Measurements from ENCODE around the gene GLCCI1. TPM values are rescaled to one million over a fixed set of nuclear protein-coding genes. Genes with fewer than 3 reads are reported as not detected.

Gene GLCCI1
- polyA plus RNA-seq, 1 donor (not counting 4 experiments of a cell fraction or from before 2014, with no cell fraction given), result 3.4 TPM

DNA sequence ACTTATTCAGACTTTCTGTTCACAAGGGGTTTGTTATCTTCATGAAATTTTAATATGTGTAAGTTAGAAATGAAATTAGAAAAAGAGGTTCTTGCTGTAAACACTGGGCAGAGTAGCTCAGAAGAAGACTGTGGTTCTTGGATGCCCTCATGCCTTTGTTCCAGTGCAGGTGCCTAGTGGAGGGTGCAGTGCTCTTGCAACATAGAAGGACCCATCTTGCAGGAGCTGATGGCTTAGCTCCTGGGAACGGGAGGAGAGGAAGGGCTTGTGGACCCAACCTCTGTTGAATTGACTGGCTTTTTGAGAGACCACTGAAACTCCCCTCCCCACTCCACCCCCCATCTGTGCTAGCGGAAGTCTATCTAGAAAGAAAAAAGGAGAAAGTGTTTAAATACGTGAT is 116.8 kb downstream of the GLCCI1 start:
- no peak overlapping the region for H3K9ac ChIP-seq (ENCODE audit: control insufficient read depth, extremely low read depth, insufficient read depth, low read length)
- H3K27me3 ChIP-seq (ENCODE audit: control insufficient read depth, extremely low read depth, insufficient read depth, low read length), result no peaks in the 10 kb centered on the region
- H4K20me1 ChIP-seq (ENCODE audit: control insufficient read depth, extremely low read depth, insufficient read depth, low read length), result no peaks in the 10 kb centered on the region
- no peaks in the 10 kb centered on the region for H3K4me1 ChIP-seq (ENCODE audit: control insufficient read depth, extremely low read depth, insufficient read depth, low read length)
- no peak overlapping the region for H3K27ac ChIP-seq (ENCODE audit: control insufficient read depth, insufficient read depth, low read length)
- no peaks in the 10 kb centered on the region for H3K9me3 ChIP-seq (ENCODE audit: control insufficient read depth, low read depth, low read length)
- no peak overlapping the region for H2AFZ ChIP-seq (ENCODE audit: control insufficient read depth, low read length)
- no peaks in the 10 kb centered on the region for H3K79me2 ChIP-seq (ENCODE audit: control insufficient read depth, insufficient read depth, low read length)
- no peaks in the 10 kb centered on the region for H3K9me1 ChIP-seq (ENCODE audit: control insufficient read depth, extremely low read depth, insufficient read depth, low read length)
- dilution Hi-C loops (cut with MboI; ENCODE audit: extremely low pct_ligation_motif_present, low sequenced_read_pairs), result no loop called here
- H3K36me3 ChIP-seq (ENCODE audit: control insufficient read depth in 2 of 2, extremely low read depth in 1 of 2, insufficient read depth in 2 of 2, low read length in 2 of 2), result no peaks in the 10 kb centered on the region
- FAIRE-seq, result no peak
- H3K4me3 ChIP-seq (ENCODE audit: control insufficient read depth in 2 of 3, extremely low read depth in 1 of 3, insufficient read depth in 2 of 3, low read depth in 1 of 3, low read length in 3 of 3), result no peak overlapping the region
- no peak overlapping the region for H3K4me2 ChIP-seq (ENCODE audit: control insufficient read depth, extremely low read depth, insufficient read depth, low read depth, low read length)
- no peak for TF ChIP-seq EZH2 (IDR thresholded peaks at IDR 0.05; ENCODE audit: low read length)
- TF ChIP-seq, protein P1, sequence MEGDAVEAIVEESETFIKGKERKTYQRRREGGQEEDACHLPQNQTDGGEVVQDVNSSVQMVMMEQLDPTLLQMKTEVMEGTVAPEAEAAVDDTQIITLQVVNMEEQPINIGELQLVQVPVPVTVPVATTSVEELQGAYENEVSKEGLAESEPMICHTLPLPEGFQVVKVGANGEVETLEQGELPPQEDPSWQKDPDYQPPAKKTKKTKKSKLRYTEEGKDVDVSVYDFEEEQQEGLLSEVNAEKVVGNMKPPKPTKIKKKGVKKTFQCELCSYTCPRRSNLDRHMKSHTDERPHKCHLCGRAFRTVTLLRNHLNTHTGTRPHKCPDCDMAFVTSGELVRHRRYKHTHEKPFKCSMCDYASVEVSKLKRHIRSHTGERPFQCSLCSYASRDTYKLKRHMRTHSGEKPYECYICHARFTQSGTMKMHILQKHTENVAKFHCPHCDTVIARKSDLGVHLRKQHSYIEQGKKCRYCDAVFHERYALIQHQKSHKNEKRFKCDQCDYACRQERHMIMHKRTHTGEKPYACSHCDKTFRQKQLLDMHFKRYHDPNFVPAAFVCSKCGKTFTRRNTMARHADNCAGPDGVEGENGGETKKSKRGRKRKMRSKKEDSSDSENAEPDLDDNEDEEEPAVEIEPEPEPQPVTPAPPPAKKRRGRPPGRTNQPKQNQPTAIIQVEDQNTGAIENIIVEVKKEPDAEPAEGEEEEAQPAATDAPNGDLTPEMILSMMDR (optimal IDR thresholded peaks at IDR 0.05 in 1 of 3, IDR thresholded peaks at IDR 0.05 in 1 of 3, conservative IDR thresholded peaks at IDR 0.05 in 1 of 3; ENCODE audit: extremely low read depth in 1 of 3, insufficient read depth in 2 of 3, low read length in 3 of 3), result no peak
- DNase-seq (ENCODE audit: low read depth, low spot score), result no peak

DNA sequence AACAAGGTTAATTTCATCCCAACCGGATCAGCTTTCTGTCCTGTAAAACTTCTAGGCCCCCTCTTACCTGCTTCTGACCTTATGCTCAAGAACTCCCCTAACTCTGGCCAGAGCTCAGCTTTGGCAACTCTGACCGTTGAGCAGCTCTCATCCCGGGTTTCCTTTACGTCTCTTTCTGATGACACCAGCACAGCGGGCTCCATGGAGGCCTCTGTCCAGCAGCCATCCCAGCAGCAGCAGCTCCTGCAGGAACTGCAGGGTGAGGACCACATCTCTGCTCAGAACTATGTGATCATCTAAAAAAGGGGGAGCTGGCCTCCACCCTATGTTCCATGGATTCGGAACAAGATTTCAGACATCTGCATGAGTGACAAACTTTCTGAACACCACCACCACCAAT is 117.6 kb downstream of the GLCCI1 start:
- Histone ChIP-seq H3K9me3 (ENCODE audit: control insufficient read depth, low read depth, low read length) (no peaks in the 10 kb centered on the region), H3K9me1 (ENCODE audit: control insufficient read depth, extremely low read depth, insufficient read depth, low read length) (no peaks in the 10 kb centered on the region), H3K27me3 (ENCODE audit: control insufficient read depth, extremely low read depth, insufficient read depth, low read length) (no peaks in the 10 kb centered on the region), H3K9ac (ENCODE audit: control insufficient read depth, extremely low read depth, insufficient read depth, low read length) (no peak overlapping the region), H3K27ac (ENCODE audit: control insufficient read depth, insufficient read depth, low read length) (no peak overlapping the region), H2AFZ (ENCODE audit: control insufficient read depth, low read length) (no peak overlapping the region), H3K36me3 (ENCODE audit: control insufficient read depth in 2 of 2, extremely low read depth in 1 of 2, insufficient read depth in 2 of 2, low read length in 2 of 2) (no peaks in the 10 kb centered on the region), H4K20me1 (ENCODE audit: control insufficient read depth, extremely low read depth, insufficient read depth, low read length) (no peaks in the 10 kb centered on the region), H3K4me2 (ENCODE audit: control insufficient read depth, extremely low read depth, insufficient read depth, low read depth, low read length) (no peak overlapping the region), H3K79me2 (ENCODE audit: control insufficient read depth, insufficient read depth, low read length) (no peaks in the 10 kb centered on the region), H3K4me1 (ENCODE audit: control insufficient read depth, extremely low read depth, insufficient read depth, low read length) (no peaks in the 10 kb centered on the region), H3K4me3 (ENCODE audit: control insufficient read depth in 2 of 3, extremely low read depth in 1 of 3, insufficient read depth in 2 of 3, low read depth in 1 of 3, low read length in 3 of 3) (no peak overlapping the region)
- TF ChIP-seq, protein P1 (optimal IDR thresholded peaks at IDR 0.05 in 1 of 3, IDR thresholded peaks at IDR 0.05 in 1 of 3, conservative IDR thresholded peaks at IDR 0.05 in 1 of 3; ENCODE audit: extremely low read depth in 1 of 3, insufficient read depth in 2 of 3, low read length in 3 of 3), result no peak
- no peak for TF ChIP-seq EZH2 (IDR thresholded peaks at IDR 0.05; ENCODE audit: low read length)
- dilution Hi-C loops (cut with MboI; ENCODE audit: extremely low pct_ligation_motif_present, low sequenced_read_pairs), result no loop called here
- FAIRE-seq, result no peak
- no peak for DNase-seq (ENCODE audit: low read depth, low spot score)

Data from keratinocyte (primary cell).